MM.1S (cell line): ENCODE measurements around the gene GBF1.
A peak's percentile ranks its signal among the peaks of the same experiment; 100 is the strongest.

Experiments used
- DNase-seq: peaks from one replicate; pipeline ENCODE4 v3.0.0-alpha.2; 2015
- H2AFZ ChIP-seq: fragments of 300-600 bp; sonication (generic); 2 replicates; pipeline ENCODE4 v1.6.0; 2016; ENCODE audit warnings: antibody characterized with exemption, low read length
- H3F3A ChIP-seq: fragments of 300-600 bp; sonication (generic); 2 replicates; pipeline ENCODE4 v1.6.1; 2016; ENCODE audit warnings: mild to moderate bottlenecking, antibody characterized with exemption, low read length, moderate library complexity, mixed read lengths; ENCODE audit not compliant: insufficient read depth
- H3K27ac ChIP-seq: fragments of 300-600 bp; sonication (generic); 2 replicates; pipeline ENCODE4 v1.5.1; 2016; ENCODE audit warnings: mild to moderate bottlenecking, low read length
- H3K27me3 ChIP-seq: fragments of 300-600 bp; sonication (generic); replicated peaks from 2 replicates; pipeline ENCODE4 v1.6.0; 2016; ENCODE audit warnings: low read length; ENCODE audit not compliant: insufficient read depth
- H3K36me3 ChIP-seq: fragments of 300-600 bp; sonication (generic); replicated peaks from 2 replicates; pipeline ENCODE4 v1.6.1; 2016; ENCODE audit warnings: mild to moderate bottlenecking, low read length, mixed read lengths; ENCODE audit not compliant: insufficient read depth
- H3K4me1 ChIP-seq: fragments of 300-600 bp; sonication (generic); 2 replicates; pipeline ENCODE4 v1.6.1; 2016; ENCODE audit warnings: low read length, mixed read lengths
- H3K4me2 ChIP-seq: fragments of 300-600 bp; sonication (generic); 2 replicates; pipeline ENCODE4 v1.6.0; 2016; ENCODE audit warnings: low read depth, low read length
- H3K4me3 ChIP-seq: fragments of 300-600 bp; sonication (generic); 2 replicates; pipeline ENCODE4 v1.5.1; 2016; ENCODE audit warnings: low read length, mixed read lengths
- H3K79me2 ChIP-seq: fragments of 300-600 bp; sonication (generic); 2 replicates; pipeline ENCODE4 v1.6.1; 2016; ENCODE audit warnings: mixed run types, low read length, mixed read lengths
- H3K9ac ChIP-seq: fragments of 300-600 bp; sonication (generic); 2 replicates; pipeline ENCODE4 v1.6.1; 2016; ENCODE audit warnings: low read length, mixed read lengths
- H3K9me2 ChIP-seq: fragments of 300-600 bp; sonication (generic); replicated peaks from 2 replicates; pipeline ENCODE4 v1.6.1; 2016; ENCODE audit warnings: mild to moderate bottlenecking, low read length, mixed read lengths; ENCODE audit not compliant: insufficient read depth
- H3K9me3 ChIP-seq: fragments of 300-600 bp; sonication (generic); replicated peaks from 2 replicates; pipeline ENCODE4 v1.6.1; 2016; ENCODE audit warnings: mild to moderate bottlenecking, low read length, mixed read lengths; ENCODE audit not compliant: insufficient read depth
- H4K20me1 ChIP-seq: fragments of 300-600 bp; sonication (generic); 2 replicates; pipeline ENCODE4 v1.6.1; 2016; ENCODE audit warnings: mild to moderate bottlenecking, low read length, moderate library complexity, mixed read lengths; ENCODE audit not compliant: insufficient read depth
- CTCF ChIP-seq: fragments of 300-600 bp; sonication (generic); IDR thresholded peaks from 2 replicates; pipeline ENCODE4 v1.5.1; 2016; ENCODE audit warnings: antibody characterized with exemption, low read length, mixed read lengths
- EZH2 ChIP-seq: fragments of 300-600 bp; sonication (generic); optimal IDR thresholded peaks from 2 replicates; pipeline ENCODE3; 2017; ENCODE audit warnings: low read depth, mild to moderate bottlenecking, antibody characterized with exemption, low read length, mixed read lengths
- EZH2phosphoT487 ChIP-seq: fragments of 300-600 bp; sonication (generic); IDR thresholded peaks from 2 replicates; pipeline ENCODE4 v1.6.1; 2018; ENCODE audit warnings: antibody characterized with exemption, low read length

The GBF1 gene

DNA sequence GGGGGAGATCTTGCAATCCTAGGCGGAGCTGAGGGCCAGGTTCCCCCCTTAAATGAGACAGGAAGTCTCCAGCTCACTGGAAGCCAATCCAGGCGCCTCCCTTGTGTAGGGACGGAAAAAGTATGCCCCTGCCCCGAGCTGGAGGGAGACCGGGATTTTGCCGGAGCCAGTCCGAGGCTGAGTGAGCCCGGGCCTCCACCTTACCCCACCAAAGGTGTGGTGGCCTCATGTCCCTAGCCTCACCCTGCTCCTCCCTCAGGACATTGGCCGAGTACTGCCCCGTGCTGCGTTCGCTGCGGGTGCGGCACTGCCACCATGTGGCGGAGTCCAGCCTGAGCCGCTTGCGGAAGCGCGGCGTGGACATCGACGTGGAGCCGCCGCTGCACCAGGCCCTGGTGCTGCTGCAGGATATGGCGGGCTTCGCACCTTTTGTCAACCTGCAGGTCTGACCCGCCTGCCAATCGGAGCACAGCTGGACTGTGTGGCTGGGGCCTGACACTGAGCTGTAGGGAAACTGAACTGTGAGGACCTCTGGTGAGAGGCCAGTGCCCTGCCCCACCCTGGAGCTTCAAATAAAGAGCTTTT lies 177.3 kb downstream of the GBF1 start:
- Histone ChIP-seq H4K20me1 (no peaks in the 10 kb centered on the region), H3K27ac (peak overlapping the region; percentile 74; the same call in 1 of the 2 replicates), H3K9me2 (no peaks in the 10 kb centered on the region), H3K4me2 (peak overlapping the region; percentile 100), H3K9me3 (no peaks in the 10 kb centered on the region), H2AFZ (peak overlapping the region; percentile 84), H3K4me1 (peaks cover 15% of the 10 kb centered on the region), H3K36me3 (no peaks in the 10 kb centered on the region), H3K27me3 (peaks cover 2% of the 10 kb centered on the region; the same call in 1 of the 2 replicates), H3K9ac (peak overlapping the region; percentile 80; the same call in 1 of the 2 replicates), H3K79me2 (peaks cover 4% of the 10 kb centered on the region; the same call in 1 of the 2 replicates), H3F3A (peaks cover 22% of the 10 kb centered on the region), H3K4me3 (peak overlapping the region; percentile 86)
- TF ChIP-seq CTCF (peak; percentile 89), EZH2 (no peak)
- DNase-seq: peak; percentile 84

GRCh38 chr10:102423372-102423968 lies 178.1 kb downstream of the GBF1 start:
- Histone ChIP-seq H3K36me3 (no peaks in the 10 kb centered on the region), H3K9me2 (no peaks in the 10 kb centered on the region), H3K9ac (no peak overlapping the region), H2AFZ (no peak overlapping the region), H3K4me2 (peak overlapping the region; percentile 100; the same call in 1 of the 2 replicates), H3K27ac (no peak overlapping the region), H3K27me3 (no peaks in the 10 kb centered on the region; the same call in 1 of the 2 replicates), H3K79me2 (peaks cover 4% of the 10 kb centered on the region; the same call in 1 of the 2 replicates), H3K9me3 (no peaks in the 10 kb centered on the region), H3K4me3 (no peak overlapping the region), H3F3A (peaks cover 22% of the 10 kb centered on the region), H3K4me1 (peaks cover 15% of the 10 kb centered on the region), H4K20me1 (no peaks in the 10 kb centered on the region)
- DNase-seq: no peak
- TF ChIP-seq CTCF: no peak
- TF ChIP-seq EZH2: no peak
- no peak for TF ChIP-seq EZH2phosphoT487

DNA sequence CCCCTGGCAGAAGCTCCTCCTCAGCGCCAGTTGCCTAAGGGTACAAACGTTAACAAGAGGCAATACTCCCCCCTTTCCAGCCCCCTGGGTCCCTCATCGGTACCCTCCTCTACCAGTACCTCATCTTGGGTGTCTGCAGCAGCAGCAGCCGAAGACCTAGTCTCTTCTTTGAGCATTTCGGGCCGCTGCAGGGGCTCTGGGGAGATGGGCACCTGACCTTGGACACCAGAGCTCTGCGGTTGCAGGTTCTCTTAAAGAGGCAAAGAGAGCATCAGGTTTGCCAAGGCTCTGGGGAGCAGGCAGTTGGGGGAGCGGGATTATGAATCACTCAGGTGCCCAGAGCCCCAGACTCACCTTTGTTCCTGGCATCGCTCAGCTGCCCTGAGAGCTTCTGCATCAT lies 178.8 kb downstream of the GBF1 start:
- Histone ChIP-seq H3K79me2 (peaks cover 4% of the 10 kb centered on the region; the same call in 1 of the 2 replicates), H3K4me2 (no peak overlapping the region), H3F3A (peaks cover 22% of the 10 kb centered on the region), H3K9me2 (no peaks in the 10 kb centered on the region), H3K36me3 (no peaks in the 10 kb centered on the region), H3K4me1 (peaks cover 14% of the 10 kb centered on the region), H3K27me3 (no peaks in the 10 kb centered on the region), H4K20me1 (no peaks in the 10 kb centered on the region), H3K27ac (no peak overlapping the region), H3K9ac (no peak overlapping the region), H3K4me3 (no peak overlapping the region), H3K9me3 (no peaks in the 10 kb centered on the region), H2AFZ (no peak overlapping the region)
- DNase-seq: no peak
- TF ChIP-seq EZH2 (no peak), EZH2phosphoT487 (no peak), CTCF (no peak)
